GM12872 (cell line): Measurements from ENCODE around the gene RASD1.

Experiments used
- TF ChIP-seq, protein P1 (sequence below): IDR thresholded peaks from 3 replicates; pipeline ENCODE4 v1.5.1; 2011; ENCODE audit warnings: low read depth, mild to moderate bottlenecking, low read length, moderate library complexity; ENCODE audit not compliant: insufficient read depth

Gene RASD1

DNA sequence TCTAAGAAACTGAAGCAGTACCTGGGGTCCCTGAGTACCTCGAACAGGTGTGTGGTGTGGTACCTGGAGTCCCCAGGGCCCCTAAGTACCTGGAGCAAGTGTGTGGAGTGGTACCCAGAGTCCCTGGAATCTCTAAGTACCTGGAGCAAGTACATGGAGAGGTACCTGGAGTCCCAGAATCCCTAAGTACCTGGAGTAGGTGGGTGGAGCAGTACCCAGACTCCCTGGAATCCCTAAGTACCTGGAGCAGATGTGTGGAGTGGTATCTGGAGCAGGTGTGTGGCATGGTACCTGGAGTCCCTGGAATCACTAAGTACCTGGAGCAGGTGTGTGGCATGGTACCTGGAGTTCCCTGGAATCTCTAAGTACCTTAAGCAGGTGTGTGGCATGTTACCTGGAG is 41.9 kb downstream of the RASD1 start:
- TF ChIP-seq, protein P1, sequence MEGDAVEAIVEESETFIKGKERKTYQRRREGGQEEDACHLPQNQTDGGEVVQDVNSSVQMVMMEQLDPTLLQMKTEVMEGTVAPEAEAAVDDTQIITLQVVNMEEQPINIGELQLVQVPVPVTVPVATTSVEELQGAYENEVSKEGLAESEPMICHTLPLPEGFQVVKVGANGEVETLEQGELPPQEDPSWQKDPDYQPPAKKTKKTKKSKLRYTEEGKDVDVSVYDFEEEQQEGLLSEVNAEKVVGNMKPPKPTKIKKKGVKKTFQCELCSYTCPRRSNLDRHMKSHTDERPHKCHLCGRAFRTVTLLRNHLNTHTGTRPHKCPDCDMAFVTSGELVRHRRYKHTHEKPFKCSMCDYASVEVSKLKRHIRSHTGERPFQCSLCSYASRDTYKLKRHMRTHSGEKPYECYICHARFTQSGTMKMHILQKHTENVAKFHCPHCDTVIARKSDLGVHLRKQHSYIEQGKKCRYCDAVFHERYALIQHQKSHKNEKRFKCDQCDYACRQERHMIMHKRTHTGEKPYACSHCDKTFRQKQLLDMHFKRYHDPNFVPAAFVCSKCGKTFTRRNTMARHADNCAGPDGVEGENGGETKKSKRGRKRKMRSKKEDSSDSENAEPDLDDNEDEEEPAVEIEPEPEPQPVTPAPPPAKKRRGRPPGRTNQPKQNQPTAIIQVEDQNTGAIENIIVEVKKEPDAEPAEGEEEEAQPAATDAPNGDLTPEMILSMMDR, result no peak

DNA sequence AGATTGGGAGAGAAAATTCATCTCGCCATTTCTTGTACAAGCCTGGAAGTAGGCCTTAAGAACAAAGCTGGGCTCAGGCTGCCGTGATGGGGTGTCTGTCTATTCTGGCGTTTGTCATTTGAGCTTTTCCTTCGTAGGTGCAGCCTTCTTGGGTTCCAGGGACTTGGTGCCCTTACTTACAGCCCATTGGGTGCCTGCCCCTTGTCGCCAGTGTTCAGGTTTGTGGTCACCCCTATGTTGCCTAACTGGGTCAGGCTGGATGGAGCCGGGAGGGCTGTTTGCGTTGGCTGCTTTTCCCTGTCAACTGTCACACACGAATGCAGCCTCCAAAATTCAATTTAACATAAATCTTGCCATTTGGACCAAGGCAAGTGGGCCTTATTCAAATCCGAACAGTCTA is 43.1 kb downstream of the RASD1 start:
- TF ChIP-seq, protein P1, result no peak

DNA sequence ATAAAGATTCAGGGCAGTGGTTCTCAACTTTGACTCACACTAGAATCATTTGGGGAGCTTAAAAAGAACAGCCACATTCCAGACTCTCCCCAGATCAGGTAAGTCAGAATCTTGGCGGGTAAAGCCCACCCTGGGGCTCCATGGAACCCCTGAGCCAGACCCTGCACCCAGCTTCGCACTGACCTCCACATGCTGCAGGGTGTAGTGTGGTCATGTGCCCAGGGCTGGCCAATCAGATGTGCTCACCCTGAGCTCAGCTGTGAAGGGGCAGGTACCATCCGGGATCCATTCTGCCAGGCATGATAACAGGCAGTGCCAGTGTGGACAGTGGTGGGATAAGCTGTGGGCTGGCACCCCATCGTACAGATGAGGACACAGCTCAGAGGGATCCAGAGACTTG is 47.5 kb downstream of the RASD1 start:
- TF ChIP-seq, protein P1, result no peak

DNA sequence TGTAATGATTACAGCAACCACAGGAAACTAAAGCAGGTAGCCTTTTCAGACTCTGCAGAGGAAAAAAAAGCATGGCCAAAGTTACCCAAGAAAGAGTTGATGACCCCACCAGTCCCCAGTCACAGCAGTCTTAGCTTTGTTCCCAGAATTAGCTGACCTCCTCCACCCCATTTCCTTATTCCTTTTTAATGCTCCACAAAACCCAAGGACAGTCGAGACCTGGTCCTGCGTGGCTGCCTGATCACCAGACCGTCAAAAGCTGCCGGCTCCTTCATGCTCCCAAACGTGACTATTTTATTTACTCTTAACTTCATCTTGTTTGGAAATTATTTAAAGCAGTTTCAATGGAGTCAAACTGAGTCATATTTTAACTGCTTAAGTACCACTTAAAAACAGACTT is 48.1 kb downstream of the RASD1 start:
- TF ChIP-seq, protein P1, result no peak

DNA sequence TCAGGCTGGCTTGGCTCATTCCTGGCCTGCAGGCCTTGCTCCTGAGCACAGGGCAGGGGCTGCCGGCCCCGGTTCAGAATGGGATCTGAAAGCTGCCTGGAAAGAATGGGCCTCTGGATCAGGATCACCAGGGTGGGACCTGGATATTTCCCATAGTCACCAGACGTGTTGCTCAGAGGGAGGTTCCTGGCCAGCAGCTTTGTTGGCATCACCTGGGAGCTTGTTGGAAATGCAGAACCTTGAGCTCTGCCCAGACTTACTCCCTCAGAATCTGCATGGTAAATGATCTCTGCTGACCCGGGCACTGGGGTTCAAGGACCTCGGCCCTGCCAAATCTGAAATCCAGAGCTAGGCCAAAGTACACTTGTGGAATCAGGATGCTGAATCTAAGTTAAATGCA is 48.9 kb downstream of the RASD1 start:
- TF ChIP-seq, protein P1, result no peak

DNA sequence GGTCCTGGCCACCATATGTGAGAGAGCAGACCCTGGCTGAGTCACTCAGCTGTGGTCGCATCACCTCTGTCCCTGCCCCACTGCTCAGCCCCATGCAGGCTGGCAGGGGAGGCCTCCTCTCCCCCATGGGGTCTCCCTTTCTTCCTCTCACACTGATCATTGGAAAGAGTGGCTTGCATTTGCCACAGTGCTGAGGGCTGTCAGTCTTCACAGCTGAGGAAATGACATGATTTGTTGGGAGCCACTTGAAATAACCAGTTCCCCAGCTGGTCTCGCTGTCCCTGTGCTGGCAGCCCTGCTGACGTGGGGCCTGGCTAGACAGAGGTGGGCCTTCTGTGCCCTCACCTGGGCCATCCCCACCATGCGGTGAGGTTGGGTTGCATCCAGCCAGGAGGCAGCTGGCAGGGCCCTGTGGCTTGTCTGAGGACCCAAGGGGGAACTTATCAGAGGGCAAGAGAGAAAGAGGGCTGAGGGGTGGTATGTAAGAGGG is 49.5 kb downstream of the RASD1 start:
- TF ChIP-seq, protein P1, result no peak

DNA sequence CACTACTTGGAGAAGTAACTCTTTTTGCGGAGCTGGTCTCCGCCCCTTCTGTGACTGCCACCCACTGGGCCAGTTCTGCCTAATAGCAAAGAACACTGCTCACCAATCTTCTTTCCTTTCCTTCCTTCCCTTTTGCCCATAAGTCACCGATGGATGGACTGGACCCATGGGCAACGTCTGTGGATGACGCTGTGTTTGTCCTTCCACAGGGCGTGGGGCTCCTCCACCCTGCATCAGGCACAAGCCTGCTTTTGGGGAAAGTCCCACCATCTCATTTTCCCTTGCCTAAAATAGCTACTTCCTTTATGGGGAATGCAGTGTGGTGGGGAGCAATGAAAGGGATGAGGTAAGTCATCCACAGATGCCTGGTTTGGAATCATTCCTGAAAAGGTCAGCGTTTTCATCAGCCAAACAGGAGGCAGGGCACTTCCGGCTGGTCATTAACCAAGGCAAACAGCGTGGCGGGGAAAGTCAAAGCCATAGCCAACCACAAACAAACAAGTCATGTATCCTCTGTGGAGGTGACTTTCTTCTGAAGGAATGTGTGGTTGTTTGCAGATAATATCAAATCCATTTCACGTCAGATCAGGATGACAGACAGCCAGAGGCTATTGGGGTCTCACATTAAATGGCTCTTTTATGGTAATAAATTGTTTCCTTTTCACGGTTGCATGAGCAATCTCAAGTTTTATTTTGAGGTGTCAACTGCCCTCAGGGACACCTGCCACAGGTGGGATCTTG is 50.1 kb downstream of the RASD1 start:
- TF ChIP-seq, protein P1, result no peak
